ENCODE measurements around the gene LRRN4.
"Not testable (repeated sequence)": the region's sequence is repeated elsewhere in the genome, so short reads cannot be mapped to it uniquely, and the experiment has no call there.

Gene LRRN4

GRCh38 chr20:6058684-6059295 is 4.9 kb upstream of the LRRN4 start:
- no peak for DNase-seq

- no peak for DNase-seq
Measured at GRCh38 chr20:6057691-6058090, 3.8 kb upstream of the LRRN4 start.

GRCh38 chr20:6057139-6057538 is 3.3 kb upstream of the LRRN4 start:
- no peak for DNase-seq

- DNase-seq, result no peak
Measured at GRCh38 chr20:6055981-6056569, 2.2 kb upstream of the LRRN4 start.

GRCh38 chr20:6055161-6055783 is 1.4 kb upstream of the LRRN4 start:
- no peak for DNase-seq

- DNase-seq, result not testable (repeated sequence)
Measured at GRCh38 chr20:6054689-6055051, 810 bp upstream of the LRRN4 start.

- no peak for DNase-seq
Measured at GRCh38 chr20:6053064-6053775, 640 bp downstream of the LRRN4 start.

GRCh38 chr20:6051505-6051904 is 2.4 kb downstream of the LRRN4 start:
- no peak for DNase-seq

- no peak for DNase-seq
Measured at GRCh38 chr20:6048391-6048790, 5.5 kb downstream of the LRRN4 start.

- DNase-seq, result no peak
Measured at GRCh38 chr20:6046432-6046831, 7.4 kb downstream of the LRRN4 start.

GRCh38 chr20:6045566-6045965 is 8.3 kb downstream of the LRRN4 start:
- DNase-seq, result no peak

GRCh38 chr20:6044115-6044514 is 9.7 kb downstream of the LRRN4 start:
- no peak for DNase-seq

- no peak for DNase-seq
Measured at GRCh38 chr20:6041808-6042265, 12.0 kb downstream of the LRRN4 start.

- DNase-seq, result no peak
Measured at GRCh38 chr20:6040958-6041807, 12.7 kb downstream of the LRRN4 start.

GRCh38 chr20:6040540-6040939 is 13.3 kb downstream of the LRRN4 start:
- DNase-seq, result no peak

- no peak for DNase-seq
Measured at GRCh38 chr20:6039766-6040165, 14.1 kb downstream of the LRRN4 start.

- DNase-seq, result no peak
Measured at GRCh38 chr20:6038256-6038655, 15.6 kb downstream of the LRRN4 start.

GRCh38 chr20:6037082-6037481 is 16.8 kb downstream of the LRRN4 start:
- DNase-seq, result no peak

- no peak for DNase-seq
Measured at GRCh38 chr20:6036213-6036612, 17.6 kb downstream of the LRRN4 start.

- DNase-seq, result no peak
Measured at GRCh38 chr20:6034134-6034969, 19.5 kb downstream of the LRRN4 start.

- DNase-seq, result not testable (repeated sequence)
Measured at GRCh38 chr20:6032907-6033306, 21.0 kb downstream of the LRRN4 start.
